Caco-2 (cell line): ENCODE measurements around the gene TSC22D1. TPM values are rescaled to one million over a fixed set of nuclear protein-coding genes. Genes with fewer than 3 reads are reported as not detected.

Source experiments
- BruUV-seq: library from RNA; stranded (reverse); fragments of 400-500 nt; replicated peaks from 2 replicates; lab custom pipeline; 2021; lab: Mats Ljungman, UMichigan
- CTCF ChIA-PET: fragments of 300-600 bp; sonication (Branson Sonifier 250); formaldehyde crosslinking; loops from one replicate; lab custom pipeline; 2022; ENCODE audit warnings: antibody characterized with exemption; lab: Charles Lee
- POLR2A ChIA-PET: fragments of 300-600 bp; sonication (Branson Sonifier 250); formaldehyde crosslinking; loops from one replicate; lab custom pipeline; 2022; ENCODE audit warnings: antibody characterized with exemption; lab: Charles Lee
- DNase-seq, 2 experiments: peaks; one replicate each; pipeline versions ENCODE4 v3.0.0 to v3.0.0-alpha.2; 2020 to 2022
- H3K27me3 ChIP-seq: replicated peaks from 2 replicates; pipeline ENCODE4 v1.6.0; 2011; ENCODE audit warnings: low read length; ENCODE audit not compliant: control insufficient read depth, insufficient read depth
- H3K36me3 ChIP-seq: 2 replicates; pipeline ENCODE4 v1.5.1; 2011; ENCODE audit warnings: low read length; ENCODE audit not compliant: control insufficient read depth, insufficient read depth
- H3K4me1 ChIP-seq: fragments of 250-450 bp; sonication (Bioruptor Pico); 2 replicates; pipeline ENCODE4 v1.5.1; 2020; ENCODE audit warnings: mild to moderate bottlenecking
- H3K4me3 ChIP-seq: 2 replicates; pipeline ENCODE4 v1.5.1; 2011; ENCODE audit warnings: low read depth, mild to moderate bottlenecking, control low read depth, low read length
- H3K9me3 ChIP-seq: fragments of 250-450 bp; sonication (Bioruptor Pico); 2 replicates; pipeline ENCODE4 v1.5.1; 2020; ENCODE audit warnings: mild to moderate bottlenecking, moderate library complexity
- H3K27ac Mint-ChIP-seq: one replicate; pipeline ENCODE4 v1.8.0; 2022; ENCODE audit warnings: mixed read lengths; ENCODE audit not compliant: unreplicated experiment
- H3K27me3 Mint-ChIP-seq: one replicate; pipeline ENCODE4 v1.8.0; 2022; ENCODE audit warnings: mixed read lengths; ENCODE audit not compliant: insufficient read depth, unreplicated experiment
- H3K36me3 Mint-ChIP-seq: one replicate; pipeline ENCODE4 v1.8.0; 2022; ENCODE audit warnings: mild to moderate bottlenecking, mixed read lengths; ENCODE audit not compliant: insufficient read depth, unreplicated experiment
- H3K4me1 Mint-ChIP-seq: one replicate; pipeline ENCODE4 v1.8.0; 2022; ENCODE audit warnings: low read depth, mixed read lengths; ENCODE audit not compliant: unreplicated experiment
- H3K4me3 Mint-ChIP-seq: one replicate; pipeline ENCODE4 v1.8.0; 2022; ENCODE audit warnings: mild to moderate bottlenecking, moderate library complexity, mixed read lengths; ENCODE audit not compliant: unreplicated experiment
- H3K9me3 Mint-ChIP-seq: one replicate; pipeline ENCODE4 v1.8.0; 2022; ENCODE audit warnings: mixed read lengths; ENCODE audit not compliant: unreplicated experiment
- CTCF ChIP-seq, 2 experiments: fragments of 200-600 bp in 1 of 2; IDR thresholded peaks; 1 replicate in 1 of 2; 2 replicates in 1 of 2; pipeline versions ENCODE4 v1.5.1 to v1.8.0; 2011 to 2022; ENCODE audit warnings: antibody characterized with exemption in 1 of 2, control low read depth in 1 of 2, inconsistent platforms in 1 of 2, low read depth in 1 of 2, low read length in 1 of 2, mild to moderate bottlenecking in 1 of 2, moderate library complexity in 1 of 2; ENCODE audit not compliant: insufficient read depth in 1 of 2, severe bottlenecking in 1 of 2, unreplicated experiment in 1 of 2
- intact Hi-C: fragments of 100-400 bp; cut with micrococcal nuclease; formaldehyde crosslinking; loops from one replicate; pipeline ENCODE4 v1.10.0; 2022; ENCODE audit not compliant: unreplicated experiment
- total RNA-seq: library from RNA; stranded (reverse); gene quantifications from 2 replicates; pipeline ENCODE4 v1.2.3, GENCODE V29; 2022

Gene TSC22D1
- total RNA-seq, 1 experiment from 2014 or later = 159 TPM

- no peaks in the 10 kb centered on the region for H3K27me3 Mint-ChIP-seq
These were observed 159.4 kb downstream of the TSC22D1 start for GRCh38 chr13:44416744-44417143.

GRCh38 chr13:44416301-44416700 is 159.8 kb downstream of the TSC22D1 start:
- ChIA-PET POLR2A (no interaction called here), CTCF (interaction anchor here (0.7 kb wide), 1 partner anchor 13 kb away, joined by 3 read pairs; no protein-coding TSS in a partner anchor)
- Mint-ChIP-seq H3K4me1 (peaks cover 29% of the 10 kb centered on the region), H3K36me3 (no peaks in the 10 kb centered on the region), H3K9me3 (no peaks in the 10 kb centered on the region), H3K4me3 (no peak overlapping the region), H3K27me3 (no peaks in the 10 kb centered on the region), H3K27ac (peak overlapping the region; percentile 40)
- no peak for TF ChIP-seq CTCF (IDR thresholded peaks at IDR 0.05; ENCODE audit: insufficient read depth in 1 of 2, low read depth in 1 of 2, low read length in 1 of 2, severe bottlenecking in 1 of 2, unreplicated experiment in 1 of 2)
- no peaks in the 10 kb centered on the region for H3K27me3 ChIP-seq
- H3K4me1 ChIP-seq = peaks cover 11% of the 10 kb centered on the region
- intact Hi-C loops = no loop called here
- no TSS peak for BruUV-seq
- H3K9me3 ChIP-seq = no peaks in the 10 kb centered on the region
- no peak overlapping the region for H3K4me3 ChIP-seq
- H3K36me3 ChIP-seq = no peaks in the 10 kb centered on the region
- DNase-seq = no peak

More at GRCh38 chr13:44416744-44417143, 159.4 kb downstream of the TSC22D1 start:
- no peak overlapping the region for H3K4me3 Mint-ChIP-seq
- BruUV-seq = no TSS peak
- Histone ChIP-seq H3K4me3 (no peak overlapping the region), H3K4me1 (peaks cover 11% of the 10 kb centered on the region), H3K9me3 (no peaks in the 10 kb centered on the region), H3K36me3 (no peaks in the 10 kb centered on the region), H3K27me3 (no peaks in the 10 kb centered on the region)
- POLR2A ChIA-PET = no interaction called here
- CTCF ChIA-PET = no interaction called here
- DNase-seq = no peak
- no peaks in the 10 kb centered on the region for H3K9me3 Mint-ChIP-seq
- intact Hi-C loops = no loop called here
- H3K27ac Mint-ChIP-seq = peak overlapping the region; percentile 40
- H3K36me3 Mint-ChIP-seq = no peaks in the 10 kb centered on the region
- peaks cover 25% of the 10 kb centered on the region for H3K4me1 Mint-ChIP-seq
- TF ChIP-seq CTCF (IDR thresholded peaks at IDR 0.05; ENCODE audit: insufficient read depth in 1 of 2, low read depth in 1 of 2, low read length in 1 of 2, severe bottlenecking in 1 of 2, unreplicated experiment in 1 of 2) = no peak

- Mint-ChIP-seq H3K4me1 (peaks cover 29% of the 10 kb centered on the region), H3K9me3 (no peaks in the 10 kb centered on the region), H3K4me3 (no peak overlapping the region), H3K27me3 (no peaks in the 10 kb centered on the region), H3K27ac (peak overlapping the region; percentile 21), H3K36me3 (no peaks in the 10 kb centered on the region)
- ChIA-PET CTCF (interaction anchor here (0.7 kb wide), 1 partner anchor 12 kb away, joined by 3 read pairs; no protein-coding TSS in a partner anchor), POLR2A (no interaction called here)
- no peak for TF ChIP-seq CTCF (IDR thresholded peaks at IDR 0.05; ENCODE audit: insufficient read depth in 1 of 2, low read depth in 1 of 2, low read length in 1 of 2, severe bottlenecking in 1 of 2, unreplicated experiment in 1 of 2)
- Histone ChIP-seq H3K27me3 (no peaks in the 10 kb centered on the region), H3K4me3 (no peak overlapping the region), H3K36me3 (no peaks in the 10 kb centered on the region), H3K9me3 (no peaks in the 10 kb centered on the region), H3K4me1 (peaks cover 11% of the 10 kb centered on the region)
- no TSS peak for BruUV-seq
- no peak for DNase-seq
- intact Hi-C loops = no loop called here
These were observed 160.3 kb downstream of the TSC22D1 start for GRCh38 chr13:44415815-44416214.
